Measurements from ENCODE around the gene KRT3. TPM values are rescaled to one million over a fixed set of nuclear protein-coding genes. Genes with fewer than 3 reads are reported as not detected.
"Not testable (repeated sequence)": the region's sequence is repeated elsewhere in the genome, so short reads cannot be mapped to it uniquely, and the experiment has no call there.

KRT3 gene
- total and polyA plus RNA-seq, 7 donors: not detected

DNA sequence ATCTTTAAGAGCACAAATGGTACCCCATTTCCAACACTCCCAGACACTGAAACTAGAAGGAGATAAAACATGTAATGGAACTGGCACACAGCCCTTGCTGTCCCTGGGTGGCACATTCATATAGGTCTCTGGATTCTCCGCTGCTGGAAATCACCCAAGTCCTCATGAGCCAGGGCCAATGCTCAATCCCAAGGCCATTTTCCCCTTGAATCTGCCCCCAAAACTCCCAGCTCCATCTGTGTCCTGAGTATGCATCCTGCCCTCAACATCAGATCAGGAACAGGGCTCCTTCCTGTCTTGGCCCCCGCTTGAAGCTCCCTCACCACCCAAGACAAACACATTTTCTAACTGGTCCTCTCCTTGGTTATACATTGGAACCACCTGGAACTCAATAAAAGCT lies 43.4 kb downstream of the KRT3 start:
- Histone ChIP-seq H3K4me1 (no peaks in the 10 kb centered on the region), H3K36me3 (ENCODE audit: insufficient read depth in 1 of 2, low read depth in 1 of 2) (no peaks in the 10 kb centered on the region), H3K27me3 (ENCODE audit: insufficient read depth in 3 of 3, low read length in 2 of 3) (peaks cover 0 to 29% (median 7%) of the 10 kb centered on the region in 3 donors), H3K9me3 (no peaks in the 10 kb centered on the region), H3K4me3 (no peak overlapping the region), H3K27ac (no peak overlapping the region)
- no peak for DNase-seq
- TF ChIP-seq, protein P1, sequence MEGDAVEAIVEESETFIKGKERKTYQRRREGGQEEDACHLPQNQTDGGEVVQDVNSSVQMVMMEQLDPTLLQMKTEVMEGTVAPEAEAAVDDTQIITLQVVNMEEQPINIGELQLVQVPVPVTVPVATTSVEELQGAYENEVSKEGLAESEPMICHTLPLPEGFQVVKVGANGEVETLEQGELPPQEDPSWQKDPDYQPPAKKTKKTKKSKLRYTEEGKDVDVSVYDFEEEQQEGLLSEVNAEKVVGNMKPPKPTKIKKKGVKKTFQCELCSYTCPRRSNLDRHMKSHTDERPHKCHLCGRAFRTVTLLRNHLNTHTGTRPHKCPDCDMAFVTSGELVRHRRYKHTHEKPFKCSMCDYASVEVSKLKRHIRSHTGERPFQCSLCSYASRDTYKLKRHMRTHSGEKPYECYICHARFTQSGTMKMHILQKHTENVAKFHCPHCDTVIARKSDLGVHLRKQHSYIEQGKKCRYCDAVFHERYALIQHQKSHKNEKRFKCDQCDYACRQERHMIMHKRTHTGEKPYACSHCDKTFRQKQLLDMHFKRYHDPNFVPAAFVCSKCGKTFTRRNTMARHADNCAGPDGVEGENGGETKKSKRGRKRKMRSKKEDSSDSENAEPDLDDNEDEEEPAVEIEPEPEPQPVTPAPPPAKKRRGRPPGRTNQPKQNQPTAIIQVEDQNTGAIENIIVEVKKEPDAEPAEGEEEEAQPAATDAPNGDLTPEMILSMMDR (IDR thresholded peaks at IDR 0.05): no peak
- ATAC-seq: no peak
- 73 to 80% (median 77%) methylated on average over 2 of the region's 2 CpGs for WGBS, 3 donors
- intact Hi-C loops (cut with DNase I): no loop called here

DNA sequence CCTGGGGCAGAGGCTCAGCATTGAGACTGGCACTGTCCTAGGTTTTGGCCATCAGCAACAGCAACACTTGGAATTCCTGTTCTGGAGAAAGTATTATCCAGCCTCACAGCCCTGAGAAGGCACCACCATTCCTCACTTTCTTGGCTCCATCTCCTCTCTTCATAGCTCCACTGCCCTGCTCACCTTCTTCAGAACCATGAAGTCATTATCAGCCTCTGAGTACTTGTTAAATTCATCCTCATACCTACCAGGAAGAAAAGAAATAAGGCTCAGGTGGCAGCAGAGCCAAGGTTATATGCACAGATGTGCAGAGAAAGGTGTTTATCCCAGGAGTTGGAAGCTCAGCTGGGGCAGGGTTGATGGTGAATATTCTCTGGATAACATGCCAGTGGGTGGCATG lies 44.1 kb downstream of the KRT3 start:
- Histone ChIP-seq H3K27ac (no peak overlapping the region), H3K36me3 (ENCODE audit: insufficient read depth in 1 of 2, low read depth in 1 of 2) (no peaks in the 10 kb centered on the region), H3K4me1 (no peaks in the 10 kb centered on the region), H3K27me3 (ENCODE audit: insufficient read depth in 3 of 3, low read length in 2 of 3) (peaks cover 0 to 28% (median 7%) of the 10 kb centered on the region in 3 donors), H3K9me3 (no peaks in the 10 kb centered on the region), H3K4me3 (no peak overlapping the region)
- TF ChIP-seq, protein P1 (IDR thresholded peaks at IDR 0.05): no peak
- ATAC-seq (no peak), DNase-seq (no peak)
- intact Hi-C loops (cut with DNase I): no loop called here

DNA sequence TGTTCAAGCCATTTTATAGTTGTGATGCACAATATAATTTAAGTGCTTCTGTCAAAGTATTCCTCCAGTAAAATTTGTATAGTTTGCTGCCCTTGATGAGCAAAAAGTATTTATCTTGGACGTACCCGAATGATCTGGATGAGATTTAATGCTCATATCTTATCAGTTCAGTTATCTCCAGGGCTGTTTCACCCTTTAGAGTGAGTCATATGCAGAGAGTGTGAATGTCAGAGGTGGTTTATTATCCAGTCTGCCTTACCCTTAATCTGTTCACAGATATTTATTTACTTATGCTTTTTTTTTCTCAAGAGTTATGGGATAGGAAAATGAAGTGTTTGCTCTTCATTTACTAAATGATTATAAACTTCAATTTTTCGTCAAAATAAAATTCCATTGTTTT lies 45.4 kb downstream of the KRT3 start:
- ATAC-seq; DNase-seq; H3K36me3 ChIP-seq (ENCODE audit: insufficient read depth in 1 of 2, low read depth in 1 of 2); H3K4me1 ChIP-seq; H3K9me3 ChIP-seq; H3K4me3 ChIP-seq; intact Hi-C loops (cut with DNase I); H3K27ac ChIP-seq: not testable (repeated sequence)
- peaks cover 0 to 21% (median 2%) of the 10 kb centered on the region in 3 donors for H3K27me3 ChIP-seq (ENCODE audit: insufficient read depth in 3 of 3, low read length in 2 of 3)
- WGBS, 3 donors: 70 to 77% (median 73%) methylated on average over 3 of the region's 3 CpGs

DNA sequence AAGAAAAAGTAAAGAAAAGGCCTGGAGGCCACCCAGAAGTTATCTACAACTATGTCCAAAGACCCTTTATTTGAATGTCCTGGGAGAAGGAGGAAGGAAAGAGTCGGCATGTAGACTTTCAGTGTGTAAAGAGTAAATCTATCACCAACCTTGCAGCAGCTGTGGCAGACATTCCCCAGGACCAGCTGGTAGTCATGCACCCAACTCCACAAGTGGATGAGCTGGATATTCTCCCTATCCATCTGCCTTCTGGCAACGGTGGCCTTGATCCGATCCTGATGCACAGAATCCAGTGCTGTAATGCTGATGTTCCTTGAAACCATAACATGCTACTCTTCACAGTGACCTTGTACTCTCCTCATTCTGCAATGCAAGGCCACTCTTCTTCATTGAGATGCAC lies 46.1 kb downstream of the KRT3 start:
- H3K4me1 ChIP-seq: no peaks in the 10 kb centered on the region
- H3K4me3 ChIP-seq: no peak overlapping the region
- no peaks in the 10 kb centered on the region for H3K9me3 ChIP-seq
- DNase-seq (no peak), ATAC-seq (no peak)
- intact Hi-C loops (cut with DNase I): no loop called here
- H3K27ac ChIP-seq: no peak overlapping the region
- no peaks in the 10 kb centered on the region for H3K36me3 ChIP-seq (ENCODE audit: insufficient read depth in 1 of 2, low read depth in 1 of 2)
- TF ChIP-seq, protein P1 (IDR thresholded peaks at IDR 0.05): no peak
- H3K27me3 ChIP-seq (ENCODE audit: insufficient read depth in 3 of 3, low read length in 2 of 3): peaks cover 0 to 21% (median 1%) of the 10 kb centered on the region in 3 donors
- 37 to 52% (median 42%) methylated on average over 3 of the region's 3 CpGs for WGBS, 3 donors

DNA sequence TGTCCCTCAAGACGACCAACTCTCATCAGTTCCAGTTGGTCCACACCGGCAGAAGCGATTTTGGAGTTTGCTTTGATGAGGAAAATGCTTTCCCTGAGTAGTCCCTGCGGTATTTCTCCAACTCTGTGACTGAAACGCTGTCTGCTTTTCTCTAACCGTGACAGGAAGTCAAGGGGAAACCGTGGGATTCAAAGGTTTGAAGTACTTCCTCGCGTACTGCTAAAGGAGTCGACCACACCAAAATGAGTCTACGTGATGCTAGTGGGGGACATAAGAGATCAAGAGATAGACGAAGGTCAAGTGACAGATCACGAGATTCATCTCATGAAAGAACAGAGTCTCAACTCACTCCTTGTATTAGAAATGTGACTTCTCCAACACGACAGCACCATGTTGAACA lies 47.3 kb downstream of the KRT3 start:
- TF ChIP-seq, protein P1 (IDR thresholded peaks at IDR 0.05): no peak
- Histone ChIP-seq H3K27me3 (ENCODE audit: insufficient read depth in 3 of 3, low read length in 2 of 3) (peaks cover 0 to 13% (median 2%) of the 10 kb centered on the region in 3 donors), H3K27ac (no peak overlapping the region), H3K4me1 (no peaks in the 10 kb centered on the region), H3K4me3 (no peak overlapping the region), H3K9me3 (no peaks in the 10 kb centered on the region), H3K36me3 (ENCODE audit: insufficient read depth in 1 of 2, low read depth in 1 of 2) (no peaks in the 10 kb centered on the region)
- no peak for DNase-seq
- no peak for ATAC-seq
- intact Hi-C loops (cut with DNase I): no loop called here
- 61 to 69% (median 66%) methylated on average over 14 of the region's 14 CpGs for WGBS, 3 donors

Data from psoas muscle (tissue), 8 donors.